Muscle layer of colon (tissue), 2 donors: ENCODE measurements around the gene FARP1.
"Not testable (repeated sequence)": the region's sequence is repeated elsewhere in the genome, so short reads cannot be mapped to it uniquely, and the experiment has no call there.

Source experiments
- H3K27ac ChIP-seq: one replicate; pipeline ENCODE4 v1.7.0; 2013; ENCODE audit warnings: low read depth, mild to moderate bottlenecking, low read length, moderate library complexity
- H3K27me3 ChIP-seq, 2 donors: one replicate each; pipeline ENCODE4 v1.7.0; 2013; ENCODE audit warnings: low read length in 2 of 2, mild to moderate bottlenecking in 2 of 2; ENCODE audit not compliant: insufficient read depth in 2 of 2, control insufficient read depth in 1 of 2
- H3K36me3 ChIP-seq: one replicate; pipeline ENCODE4 v1.7.0; 2013; ENCODE audit warnings: mild to moderate bottlenecking, low read length; ENCODE audit not compliant: insufficient read depth
- H3K4me1 ChIP-seq: one replicate; pipeline ENCODE4 v1.7.0; 2013; ENCODE audit warnings: mild to moderate bottlenecking, low read length; ENCODE audit not compliant: insufficient read depth
- H3K4me3 ChIP-seq, 2 donors: one replicate each; pipeline ENCODE4 v1.7.0; 2013; ENCODE audit warnings: low read length in 2 of 2, low read depth in 1 of 2, mild to moderate bottlenecking in 1 of 2, moderate library complexity in 1 of 2
- H3K9ac ChIP-seq: one replicate; pipeline ENCODE4 v1.7.0; 2013; ENCODE audit warnings: low read length
- H3K9me3 ChIP-seq: one replicate; pipeline ENCODE4 v1.7.0; 2013; ENCODE audit warnings: mild to moderate bottlenecking, low read length
- donor health status: abdominal sarcoma.
- donor health status: Adenocarcinoma of cecum.

FARP1 gene

DNA sequence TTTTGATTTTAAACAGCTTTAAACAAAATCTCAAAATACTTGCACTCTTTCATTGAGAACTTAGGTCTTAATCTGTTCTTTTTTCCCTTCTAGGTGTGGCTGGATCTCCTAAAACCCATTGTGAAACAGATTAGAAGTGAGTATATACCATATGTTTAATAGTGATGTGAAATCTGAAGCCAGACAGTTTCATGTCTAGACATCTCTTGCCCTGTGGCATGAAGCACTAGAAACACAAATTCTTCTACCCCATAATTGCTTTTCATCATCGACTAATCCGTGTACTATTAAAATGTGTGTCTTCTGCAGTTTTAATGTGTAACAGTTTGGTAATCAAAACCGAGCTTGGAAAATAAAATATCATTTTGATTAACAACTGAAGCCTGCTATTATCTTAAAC, 222.4 kb downstream of the FARP1 start:
- H3K9ac ChIP-seq = no peak overlapping the region
- no peaks in the 10 kb centered on the region for H3K27me3 ChIP-seq
- no peak overlapping the region for H3K4me3 ChIP-seq
- no peak overlapping the region for H3K27ac ChIP-seq
- no peaks in the 10 kb centered on the region for H3K9me3 ChIP-seq
- no peaks in the 10 kb centered on the region for H3K36me3 ChIP-seq
- H3K4me1 ChIP-seq = no peaks in the 10 kb centered on the region

DNA sequence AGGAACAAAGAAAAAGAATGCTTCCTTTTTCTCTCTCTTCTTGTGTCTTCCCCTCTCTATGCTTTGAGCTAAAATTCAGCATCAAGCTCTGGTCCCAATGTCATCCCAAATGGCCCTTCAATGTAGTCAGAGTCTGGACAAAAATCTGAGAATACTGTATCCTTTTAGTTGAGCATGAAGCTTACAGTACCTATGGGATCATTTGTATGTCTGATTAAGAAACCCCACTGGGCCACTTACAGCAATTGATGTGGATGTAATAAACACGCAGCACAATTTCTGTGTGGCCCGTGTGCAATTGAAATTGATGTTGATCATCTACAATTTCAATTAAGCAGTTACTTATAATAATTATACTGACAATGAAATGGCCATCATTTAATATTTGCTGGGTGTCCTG, 223.1 kb downstream of the FARP1 start:
- Histone ChIP-seq H3K9me3 (no peaks in the 10 kb centered on the region), H3K4me3 (no peak overlapping the region), H3K27me3 (no peaks in the 10 kb centered on the region), H3K27ac (no peak overlapping the region), H3K9ac (no peak overlapping the region), H3K4me1 (peaks cover 6% of the 10 kb centered on the region), H3K36me3 (no peaks in the 10 kb centered on the region)

DNA sequence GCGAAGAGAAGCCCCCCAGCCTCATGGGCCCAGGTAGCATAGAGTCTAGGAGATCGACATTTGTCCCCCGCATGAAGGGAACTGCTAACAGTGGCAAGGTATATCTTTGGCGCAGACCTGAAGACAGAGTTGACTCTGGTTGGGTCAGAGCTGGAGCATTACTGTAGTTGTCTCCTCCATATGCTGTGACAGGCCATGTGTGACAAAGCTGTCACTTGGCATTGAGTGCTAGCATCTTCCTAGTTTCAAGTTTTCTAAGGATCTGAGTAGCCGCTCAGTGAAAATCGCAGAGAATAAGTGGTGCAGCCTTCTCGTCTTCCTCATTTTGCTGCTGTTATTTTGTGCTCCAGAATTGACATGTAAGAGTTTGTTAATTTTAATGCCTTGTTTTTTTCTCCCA, 223.5 kb downstream of the FARP1 start:
- H3K27me3 ChIP-seq = no peaks in the 10 kb centered on the region
- H3K9me3 ChIP-seq = no peaks in the 10 kb centered on the region
- H3K36me3 ChIP-seq = no peaks in the 10 kb centered on the region
- H3K4me3 ChIP-seq = no peak overlapping the region
- peaks cover 10% of the 10 kb centered on the region for H3K4me1 ChIP-seq
- no peak overlapping the region for H3K27ac ChIP-seq
- H3K9ac ChIP-seq = no peak overlapping the region

DNA sequence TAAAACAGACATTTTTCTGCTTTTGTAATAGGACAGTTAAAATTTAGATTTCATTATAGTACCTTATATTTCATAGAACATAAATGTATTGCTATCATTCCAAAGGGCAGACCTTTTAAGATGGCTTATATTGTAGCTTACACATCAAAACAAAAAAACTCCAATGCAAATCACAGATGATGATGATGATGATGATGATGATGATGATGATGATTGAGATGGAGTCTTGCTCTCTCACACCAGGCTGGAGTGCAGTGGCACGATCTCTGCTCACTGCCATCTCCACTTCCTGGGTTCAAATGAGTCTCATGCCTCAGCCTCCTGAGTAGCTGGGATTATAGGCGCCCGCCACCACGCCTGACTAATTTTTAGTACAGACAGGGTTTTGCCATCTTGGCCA, 224.1 kb downstream of the FARP1 start:
- H3K4me1 ChIP-seq = peaks cover 12% of the 10 kb centered on the region
- no peaks in the 10 kb centered on the region for H3K36me3 ChIP-seq
- no peaks in the 10 kb centered on the region for H3K27me3 ChIP-seq
- no peaks in the 10 kb centered on the region for H3K9me3 ChIP-seq
- no peak overlapping the region for H3K9ac ChIP-seq
- H3K4me3 ChIP-seq = no peak overlapping the region
- H3K27ac ChIP-seq = no peak overlapping the region

DNA sequence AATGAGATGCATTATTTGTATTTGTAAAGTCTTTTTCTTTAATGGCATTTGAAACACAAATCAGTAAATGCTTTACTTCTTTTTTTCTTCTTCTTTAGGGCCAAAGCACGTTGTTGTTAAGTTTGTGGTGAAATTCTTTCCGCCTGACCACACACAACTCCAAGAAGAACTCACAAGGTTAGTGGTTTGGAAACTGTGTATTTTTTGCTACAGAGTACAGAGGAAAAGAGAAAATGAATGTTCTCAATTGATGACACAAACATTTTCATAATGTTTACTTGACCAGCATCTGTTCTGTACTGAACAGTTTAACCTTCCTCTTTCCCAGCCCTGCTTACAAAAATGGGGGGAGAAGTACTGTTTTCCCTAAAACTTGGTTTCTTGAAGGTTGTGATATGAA, 225.1 kb downstream of the FARP1 start:
- H3K27ac ChIP-seq = no peak overlapping the region
- no peak overlapping the region for H3K4me3 ChIP-seq
- no peaks in the 10 kb centered on the region for H3K36me3 ChIP-seq
- peaks cover 12% of the 10 kb centered on the region for H3K4me1 ChIP-seq
- H3K9me3 ChIP-seq = no peaks in the 10 kb centered on the region
- no peaks in the 10 kb centered on the region for H3K27me3 ChIP-seq
- H3K9ac ChIP-seq = no peak overlapping the region

DNA sequence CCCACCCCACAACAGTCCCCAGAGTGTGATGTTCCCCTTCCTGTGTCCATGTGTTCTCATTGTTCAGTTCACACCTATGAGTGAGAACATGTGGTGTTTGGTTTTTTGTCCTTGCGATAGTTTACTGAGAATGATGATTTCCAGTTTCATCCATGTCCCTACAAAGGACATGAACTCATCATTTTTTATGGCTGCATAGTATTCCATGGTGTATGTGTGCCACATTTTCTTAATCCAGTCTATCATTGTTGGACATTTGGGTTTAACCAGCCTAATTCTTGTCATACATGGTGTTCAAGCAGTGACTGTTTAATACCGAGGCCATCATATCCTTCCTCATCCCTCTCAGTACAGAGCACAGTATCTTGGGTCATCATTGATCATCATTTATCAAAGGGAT, 226.6 kb downstream of the FARP1 start:
- not testable (repeated sequence) for H3K4me3 ChIP-seq, H3K36me3 ChIP-seq, H3K9me3 ChIP-seq, H3K27me3 ChIP-seq, H3K9ac ChIP-seq, H3K27ac ChIP-seq
- H3K4me1 ChIP-seq = peaks cover 12% of the 10 kb centered on the region

DNA sequence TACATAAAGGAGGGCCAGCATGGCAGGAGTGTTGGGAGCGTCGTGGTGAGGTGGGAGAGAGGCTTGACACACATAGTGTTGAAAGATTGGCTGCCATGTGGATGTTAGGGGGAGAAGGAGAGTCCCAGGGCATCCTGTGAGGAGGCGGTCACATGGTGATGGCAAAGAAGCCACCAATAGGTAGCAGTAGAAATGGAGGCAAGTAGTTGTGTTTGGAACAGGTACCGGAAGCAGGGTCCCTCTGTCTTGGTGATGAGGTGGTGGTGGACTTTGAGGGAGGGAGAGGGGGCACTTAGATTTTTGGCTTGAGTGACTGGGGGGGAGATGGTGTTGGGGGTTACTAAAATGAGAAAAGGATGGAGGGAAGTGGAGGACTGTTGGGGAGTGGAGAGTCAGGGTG, 227.4 kb downstream of the FARP1 start:
- no peak overlapping the region for H3K27ac ChIP-seq
- no peak overlapping the region for H3K9ac ChIP-seq
- H3K27me3 ChIP-seq = no peaks in the 10 kb centered on the region

DNA sequence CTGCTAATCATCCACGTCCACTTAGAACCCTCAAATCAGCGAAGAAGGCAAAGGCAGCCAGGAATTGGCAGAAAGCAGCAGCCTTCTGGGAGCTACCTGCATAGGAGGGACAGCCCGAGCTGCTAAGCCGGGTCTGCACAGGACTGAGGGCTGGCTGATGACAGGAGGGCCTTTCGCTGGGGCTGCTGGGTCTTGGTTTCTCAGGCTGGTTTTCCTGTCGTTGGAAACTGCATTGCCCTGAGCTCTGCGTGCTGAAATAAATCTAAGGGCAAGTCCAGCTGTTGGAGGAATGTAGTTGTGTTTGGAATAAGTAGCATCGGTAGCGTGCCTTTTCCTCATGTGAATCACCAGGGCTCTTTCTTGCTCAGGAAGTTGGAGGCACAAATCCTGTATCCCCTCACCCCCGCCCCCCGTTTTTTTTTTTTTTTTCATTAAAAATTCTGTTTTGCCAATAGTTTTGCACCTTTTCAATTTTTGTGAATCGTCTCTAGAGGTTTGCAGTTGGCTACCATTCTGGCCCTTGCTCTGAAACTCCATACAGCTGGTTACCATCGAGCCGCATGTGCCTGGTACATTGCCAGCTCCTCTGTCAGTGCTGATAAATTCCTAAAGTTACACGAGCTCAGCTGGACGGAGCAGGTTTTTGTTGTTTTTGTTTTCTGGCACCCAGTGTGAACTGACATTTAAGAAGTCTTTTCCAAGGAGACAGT, 228.1 kb downstream of the FARP1 start:
- peaks cover 12% of the 10 kb centered on the region for H3K4me1 ChIP-seq
- peak overlapping the region in 1 of 2 donors; percentile 23 for H3K4me3 ChIP-seq
- no peaks in the 10 kb centered on the region for H3K27me3 ChIP-seq
- H3K36me3 ChIP-seq = no peaks in the 10 kb centered on the region
- H3K9ac ChIP-seq = no peak overlapping the region
- no peak overlapping the region for H3K27ac ChIP-seq
- H3K9me3 ChIP-seq = no peaks in the 10 kb centered on the region

More for the DNA sequence above, 227.4 kb downstream of the FARP1 start:
- Histone ChIP-seq H3K4me1 (peaks cover 12% of the 10 kb centered on the region), H3K36me3 (no peaks in the 10 kb centered on the region), H3K9me3 (no peaks in the 10 kb centered on the region), H3K4me3 (no peak overlapping the region)

DNA sequence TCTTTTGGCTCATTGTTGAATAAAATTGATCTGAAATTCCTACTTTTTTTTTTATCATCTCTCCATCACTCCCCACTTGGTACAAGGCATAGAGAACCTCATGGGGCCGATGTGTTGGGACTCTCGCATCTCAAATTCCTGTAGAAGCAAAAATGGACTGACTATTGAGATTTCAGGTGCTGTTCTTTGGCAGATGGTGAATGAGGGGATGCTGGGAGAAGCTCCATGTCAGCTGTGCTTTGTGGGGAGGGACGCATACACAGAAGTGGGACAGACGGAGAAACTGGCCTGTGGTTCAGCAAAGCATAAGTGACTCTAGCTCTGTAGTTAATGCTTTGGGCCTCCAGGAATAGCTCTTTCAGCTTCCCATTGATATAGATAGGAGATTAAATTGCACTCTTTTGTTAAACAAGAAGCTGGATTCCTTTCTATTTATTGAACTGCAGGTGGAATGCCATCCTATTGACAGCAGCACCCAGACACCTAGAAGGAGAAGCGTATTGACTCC, 228.7 kb downstream of the FARP1 start:
- Histone ChIP-seq H3K27ac (no peak overlapping the region), H3K36me3 (no peaks in the 10 kb centered on the region), H3K9me3 (no peaks in the 10 kb centered on the region), H3K4me3 (peak overlapping the region in 1 of 2 donors; percentile 23), H3K27me3 (no peaks in the 10 kb centered on the region), H3K4me1 (peaks cover 12% of the 10 kb centered on the region), H3K9ac (no peak overlapping the region)

DNA sequence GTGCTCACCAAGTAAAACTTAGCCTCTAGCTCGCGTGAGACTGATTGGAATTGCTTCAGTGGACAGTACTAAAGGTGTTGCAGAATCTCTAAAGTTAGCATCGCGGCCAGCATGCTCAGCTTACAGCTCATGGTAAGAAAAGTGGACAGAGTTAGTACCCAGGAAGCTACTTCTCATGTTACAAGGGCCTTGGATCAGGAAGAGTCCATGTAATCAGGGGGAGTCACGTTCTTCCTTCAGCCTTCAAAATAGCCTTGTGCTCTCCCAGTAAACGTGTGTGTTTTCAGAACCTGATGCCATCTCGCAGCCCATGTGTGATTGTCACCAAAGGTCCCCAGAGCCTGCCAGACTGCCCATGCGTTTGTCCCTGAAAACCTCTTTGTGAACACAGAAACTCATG, 230.0 kb downstream of the FARP1 start:
- no peak overlapping the region for H3K9ac ChIP-seq
- no peak overlapping the region for H3K27ac ChIP-seq
- H3K4me3 ChIP-seq = no peak overlapping the region
- H3K36me3 ChIP-seq = no peaks in the 10 kb centered on the region
- no peaks in the 10 kb centered on the region for H3K9me3 ChIP-seq
- no peaks in the 10 kb centered on the region for H3K27me3 ChIP-seq
- H3K4me1 ChIP-seq = peaks cover 12% of the 10 kb centered on the region

DNA sequence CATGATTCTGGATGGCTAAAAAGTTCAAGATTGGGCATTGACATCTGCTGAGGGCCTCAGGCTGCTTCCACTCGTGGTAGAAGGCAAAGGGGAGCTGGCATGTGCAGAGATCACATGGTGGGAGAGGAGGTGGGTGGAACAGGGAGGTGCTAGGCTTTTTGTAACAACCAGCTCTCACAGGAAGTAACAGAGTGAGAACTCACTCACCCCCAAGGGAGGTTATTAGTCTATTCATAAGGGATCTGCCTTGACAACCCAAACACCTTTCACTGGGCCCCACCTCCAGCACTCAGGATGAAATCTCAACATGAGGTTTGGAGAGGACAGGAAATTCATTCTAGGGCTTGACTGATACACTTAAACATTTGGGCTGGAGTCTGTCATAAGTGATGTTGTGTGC, 231.9 kb downstream of the FARP1 start:
- no peak overlapping the region for H3K4me3 ChIP-seq
- no peaks in the 10 kb centered on the region for H3K27me3 ChIP-seq
- H3K36me3 ChIP-seq = no peaks in the 10 kb centered on the region
- H3K9ac ChIP-seq = no peak overlapping the region
- H3K9me3 ChIP-seq = no peaks in the 10 kb centered on the region
- H3K4me1 ChIP-seq = peaks cover 12% of the 10 kb centered on the region
- no peak overlapping the region for H3K27ac ChIP-seq
